ENCODE measurements around the gene ACSS1. TPM values are rescaled to one million over a fixed set of nuclear protein-coding genes. Genes with fewer than 3 reads are reported as not detected.

Gene ACSS1
- total RNA-seq, 1 experiment from 2014 or later, result 1.5 TPM

- TF ChIP-seq FOXP4 (CRISPR knock-in tag; IDR thresholded peaks at IDR 0.05) (peak; percentile 80), HMGA2 (CRISPR knock-in tag; IDR thresholded peaks at IDR 0.05) (no peak), ZBTB43 (CRISPR knock-in tag; IDR thresholded peaks at IDR 0.05) (0 out of 2 replicates have a peak, but pooled peaks have one; percentile 81), ATF6 (CRISPR knock-in tag; IDR thresholded peaks at IDR 0.05) (no peak), ZNF263 (CRISPR knock-in tag; IDR thresholded peaks at IDR 0.05; ENCODE audit: low read depth) (peak; percentile 40; the same call in 1 of the 2 replicates), ZNF671 (CRISPR knock-in tag; IDR thresholded peaks at IDR 0.05) (no peak), HMGXB4 (CRISPR knock-in tag; IDR thresholded peaks at IDR 0.05) (peak; percentile 72; the same call in 1 of the 2 replicates), ELF4 (CRISPR knock-in tag; IDR thresholded peaks at IDR 0.05; ENCODE audit: low read depth) (no peak), ZNF317 (CRISPR knock-in tag; IDR thresholded peaks at IDR 0.05; ENCODE audit: borderline replicate concordance, low read depth) (no peak), NFATC4 (CRISPR knock-in tag; IDR thresholded peaks at IDR 0.05) (no peak), ZNF396 (CRISPR knock-in tag; IDR thresholded peaks at IDR 0.05; ENCODE audit: borderline replicate concordance) (no peak), ERG (CRISPR knock-in tag; IDR thresholded peaks at IDR 0.05) (no peak), SOX15 (CRISPR knock-in tag; IDR thresholded peaks at IDR 0.05) (no peak), NFE2L1 (CRISPR knock-in tag; IDR thresholded peaks at IDR 0.05) (peak; percentile 72; the same call in 1 of the 2 replicates), CDX4 (CRISPR knock-in tag; IDR thresholded peaks at IDR 0.05; ENCODE audit: borderline replicate concordance) (no peak), IRF2 (CRISPR knock-in tag; IDR thresholded peaks at IDR 0.05; ENCODE audit: borderline replicate concordance, low read depth) (no peak), TCF7 (CRISPR knock-in tag; IDR thresholded peaks at IDR 0.05; ENCODE audit: low read depth) (0 out of 2 replicates have a peak, but pooled peaks have one; percentile 51), KAT7 (CRISPR knock-in tag; IDR thresholded peaks at IDR 0.05; ENCODE audit: borderline replicate concordance) (no peak), CBFB (CRISPR knock-in tag; IDR thresholded peaks at IDR 0.05; ENCODE audit: low read depth) (no peak), ATF3 (CRISPR knock-in tag; conservative IDR thresholded peaks at IDR 0.05) (no peak), SMAD3 (CRISPR knock-in tag; IDR thresholded peaks at IDR 0.05; ENCODE audit: borderline replicate concordance) (peak; percentile 69; the same call in 1 of the 2 replicates), USF1 (CRISPR knock-in tag; IDR thresholded peaks at IDR 0.05) (peak; percentile 47; the same call in 1 of the 2 replicates), E2F5 (CRISPR knock-in tag; IDR thresholded peaks at IDR 0.05) (no peak), NR3C1 (CRISPR knock-in tag; conservative IDR thresholded peaks at IDR 0.05; ENCODE audit: low read depth) (no peak; the same call in 1 of the 2 replicates), IRF1 (CRISPR knock-in tag; IDR thresholded peaks at IDR 0.05) (0 out of 2 replicates have a peak, but pooled peaks have one; percentile 30), GRHL2 (CRISPR knock-in tag; IDR thresholded peaks at IDR 0.05; ENCODE audit: insufficient replicate concordance, severe bottlenecking) (no peak), MXD4 (CRISPR knock-in tag; IDR thresholded peaks at IDR 0.05; ENCODE audit: borderline replicate concordance) (no peak)
Measured at GRCh38 chr20:25081065-25081729, 23.3 kb upstream of the ACSS1 start (continued).

All from WTC11 (cell line).